Glomerular endothelial cell (primary cell): ENCODE results near the gene MACF1. TPM values are rescaled to one million over a fixed set of nuclear protein-coding genes. Genes with fewer than 3 reads are reported as not detected.
A peak's percentile ranks its signal among the peaks of the same experiment; 100 is the strongest.

Experiments
- DNase-seq: peaks from one replicate; pipeline ENCODE4 v3.0.0-alpha.2; 2011; ENCODE audit warnings: low read depth, low spot score; ENCODE audit errors: extremely low read depth
- total RNA-seq: library from RNA; depleted of rRNA; stranded (reverse); fragments of >200 nt; gene quantifications from 2 replicates; pipeline ENCODE4 v1.2.3, GENCODE V29; 2015

The MACF1 gene
- total RNA-seq, 1 donor from 2014 or later = 612 TPM

DNA sequence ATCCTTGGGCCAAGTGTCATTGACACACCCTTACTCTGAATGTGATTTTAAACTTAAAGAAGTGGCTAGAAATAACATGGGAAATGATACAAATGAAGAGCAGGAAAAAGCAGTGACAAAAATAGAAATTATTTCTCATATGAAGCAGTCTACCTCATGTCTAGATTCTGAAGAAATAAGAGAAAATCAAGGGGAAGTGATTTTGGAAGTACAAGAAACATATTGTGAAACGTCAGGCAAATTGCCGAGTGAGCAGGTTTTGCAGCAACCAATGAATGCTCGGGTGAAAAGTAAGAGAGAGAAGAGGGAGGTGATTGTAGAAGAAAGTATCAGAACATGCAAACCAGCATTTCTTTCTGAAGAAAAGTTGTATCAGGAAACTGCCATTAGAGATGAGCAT is 130.7 kb downstream of the MACF1 start:
- DNase-seq = no peak

DNA sequence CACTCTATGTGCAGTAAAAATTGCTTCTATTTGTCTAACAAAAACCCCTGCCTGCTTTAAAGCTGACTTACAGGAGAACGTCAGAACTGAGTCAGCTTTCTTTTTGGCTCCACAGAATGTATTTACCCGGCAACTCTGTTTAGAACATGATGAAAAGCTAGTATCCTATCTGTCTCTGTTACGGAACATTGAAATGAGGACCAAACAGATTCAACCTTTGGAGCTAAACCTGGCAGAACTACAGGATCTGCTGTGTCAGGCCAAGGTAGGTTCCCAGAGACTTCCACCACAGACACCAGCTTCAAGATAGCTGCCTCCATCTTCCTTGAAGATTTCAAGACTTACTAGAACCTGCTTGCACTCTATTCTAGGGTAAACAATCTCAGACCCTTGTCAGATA is 132.6 kb downstream of the MACF1 start:
- no peak for DNase-seq

DNA sequence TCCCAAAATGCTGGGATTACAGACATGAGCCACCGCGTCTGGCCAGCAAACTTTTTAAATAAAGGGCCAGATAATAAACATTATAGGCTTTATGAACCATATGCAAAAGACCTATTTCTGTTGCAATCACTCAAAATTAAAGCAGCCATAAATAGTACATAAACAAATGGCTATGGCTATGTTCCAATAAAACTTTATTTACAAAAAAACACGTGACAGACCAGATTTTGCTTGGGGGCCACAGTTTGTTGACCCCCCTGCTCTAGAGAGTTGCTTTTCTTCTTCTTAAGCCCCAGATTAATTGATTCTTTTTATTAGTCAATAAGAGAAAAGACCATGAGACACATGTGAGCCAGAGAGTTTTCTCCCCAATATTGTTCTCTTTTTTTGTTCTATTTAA is 138.3 kb downstream of the MACF1 start:
- no peak for DNase-seq

GRCh38 chr1:39344394-39345154 is 140.1 kb downstream of the MACF1 start:
- no peak for DNase-seq

- DNase-seq = no peak
These were observed 142.4 kb downstream of the MACF1 start for GRCh38 chr1:39346872-39347271.

GRCh38 chr1:39348278-39348677 is 143.8 kb downstream of the MACF1 start:
- DNase-seq = no peak

- DNase-seq = no peak
These were observed 148.4 kb downstream of the MACF1 start for GRCh38 chr1:39352881-39353280.

GRCh38 chr1:39354572-39354971 is 150.1 kb downstream of the MACF1 start:
- no peak for DNase-seq

DNA sequence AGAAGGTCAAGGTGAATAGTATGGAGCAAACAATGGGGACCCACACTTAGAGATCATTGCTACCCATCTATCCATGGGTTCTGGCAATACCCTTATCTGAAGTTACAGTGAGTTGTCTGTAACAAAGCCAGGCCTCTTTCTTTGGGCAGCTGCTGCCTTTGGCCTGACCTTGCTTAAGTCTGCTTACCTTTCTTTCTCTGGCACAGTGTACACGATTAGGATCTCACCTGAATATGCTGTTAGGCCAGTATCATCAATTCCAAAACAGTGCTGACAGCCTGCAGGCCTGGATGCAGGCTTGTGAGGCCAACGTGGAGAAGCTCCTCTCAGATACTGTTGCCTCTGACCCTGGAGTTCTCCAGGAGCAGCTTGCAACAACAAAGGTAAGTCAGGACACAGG is 154.0 kb downstream of the MACF1 start:
- no peak for DNase-seq

DNA sequence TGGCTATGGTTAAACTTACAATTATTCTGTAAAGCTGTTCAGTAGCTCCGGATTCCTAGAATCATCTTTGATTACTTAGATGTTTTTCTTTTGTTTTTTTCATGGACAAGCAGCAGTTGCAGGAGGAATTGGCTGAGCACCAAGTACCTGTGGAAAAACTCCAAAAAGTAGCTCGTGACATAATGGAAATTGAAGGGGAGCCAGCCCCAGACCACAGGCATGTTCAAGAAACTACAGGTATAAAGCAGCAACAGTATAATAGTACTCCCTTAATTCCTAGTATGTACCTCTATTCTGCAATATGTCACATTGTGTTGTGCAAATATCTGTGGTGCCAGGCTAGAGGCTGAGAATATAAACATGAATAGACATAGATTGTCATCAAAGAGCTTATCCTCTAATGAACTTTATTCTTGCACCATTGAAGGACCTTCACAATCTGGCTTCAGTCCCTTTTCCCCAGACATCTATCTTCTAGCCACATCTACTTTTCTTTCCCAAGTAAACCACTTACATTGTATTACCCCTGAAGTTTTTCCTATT is 154.6 kb downstream of the MACF1 start:
- DNase-seq = no peak

DNA sequence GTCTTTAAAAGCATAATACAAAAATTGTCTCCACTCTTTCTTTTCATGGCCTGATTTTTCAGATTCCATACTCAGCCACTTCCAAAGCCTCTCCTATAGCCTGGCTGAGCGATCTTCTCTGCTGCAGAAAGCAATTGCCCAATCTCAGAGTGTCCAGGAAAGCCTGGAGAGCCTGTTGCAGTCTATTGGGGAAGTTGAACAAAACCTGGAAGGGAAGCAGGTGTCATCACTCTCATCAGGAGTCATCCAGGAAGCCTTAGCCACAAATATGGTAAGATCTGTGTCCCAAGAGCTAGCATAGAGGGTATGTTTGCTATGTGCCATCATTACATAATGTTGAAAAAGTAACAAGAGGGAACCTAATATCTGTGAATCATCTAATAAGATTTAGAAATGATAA is 156.2 kb downstream of the MACF1 start:
- no peak for DNase-seq

GRCh38 chr1:39361446-39361845 is 157.0 kb downstream of the MACF1 start:
- no peak for DNase-seq

GRCh38 chr1:39363267-39363666 is 158.8 kb downstream of the MACF1 start:
- no peak for DNase-seq

GRCh38 chr1:39368045-39368444 is 163.6 kb downstream of the MACF1 start:
- DNase-seq = no peak

- DNase-seq = no peak
These were observed 165.1 kb downstream of the MACF1 start for GRCh38 chr1:39369565-39369964.

- no peak for DNase-seq
These were observed 166.1 kb downstream of the MACF1 start for GRCh38 chr1:39370602-39371001.

GRCh38 chr1:39372105-39372504 is 167.6 kb downstream of the MACF1 start:
- no peak for DNase-seq

DNA sequence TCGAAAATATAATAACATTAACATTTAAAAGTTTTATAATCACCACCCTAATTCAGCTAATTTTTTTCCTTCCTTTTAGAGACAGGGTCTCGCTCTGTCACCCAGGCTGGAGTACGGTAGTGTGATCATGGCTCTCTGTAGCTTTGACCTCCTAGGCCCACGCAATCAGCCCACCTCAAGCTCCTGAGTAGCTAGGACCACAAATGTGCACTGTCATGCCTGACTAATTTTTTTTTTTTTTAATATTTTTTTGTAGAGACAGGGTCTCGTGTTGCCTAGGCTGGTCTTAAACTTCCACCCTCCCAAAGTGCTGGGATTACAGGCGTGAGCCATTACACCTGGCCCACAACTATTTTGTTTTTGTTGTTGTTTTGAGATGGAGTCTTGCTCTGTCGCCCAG is 172.2 kb downstream of the MACF1 start:
- no peak for DNase-seq

GRCh38 chr1:39378377-39378776 is 173.9 kb downstream of the MACF1 start:
- no peak for DNase-seq

GRCh38 chr1:39379187-39379586 is 174.7 kb downstream of the MACF1 start:
- no peak for DNase-seq

DNA sequence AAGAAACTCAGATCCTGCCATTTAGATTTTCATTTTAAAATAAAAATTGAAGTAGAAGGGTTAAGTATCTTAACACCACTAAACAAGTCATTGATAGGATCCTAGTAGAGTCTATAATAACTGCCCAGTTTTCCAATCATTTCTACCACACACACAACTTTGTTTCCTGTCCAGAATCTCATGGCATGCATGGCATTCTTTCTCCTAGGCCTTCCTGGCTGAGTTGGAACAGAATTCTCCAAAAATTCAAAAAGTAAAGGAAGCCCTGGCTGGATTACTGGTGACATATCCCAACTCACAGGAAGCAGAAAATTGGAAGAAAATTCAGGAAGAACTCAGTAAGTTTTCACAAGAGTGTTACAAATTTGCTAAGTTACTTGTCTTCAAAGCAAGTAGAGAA is 175.5 kb downstream of the MACF1 start:
- no peak for DNase-seq

- peak; percentile 70 for DNase-seq
These were observed 177.3 kb downstream of the MACF1 start for GRCh38 chr1:39381839-39382238.

- DNase-seq = no peak
These were observed 179.8 kb downstream of the MACF1 start for GRCh38 chr1:39384305-39384704.
